ENCODE measurements around the gene ADAMTS6.

ADAMTS6 gene

DNA sequence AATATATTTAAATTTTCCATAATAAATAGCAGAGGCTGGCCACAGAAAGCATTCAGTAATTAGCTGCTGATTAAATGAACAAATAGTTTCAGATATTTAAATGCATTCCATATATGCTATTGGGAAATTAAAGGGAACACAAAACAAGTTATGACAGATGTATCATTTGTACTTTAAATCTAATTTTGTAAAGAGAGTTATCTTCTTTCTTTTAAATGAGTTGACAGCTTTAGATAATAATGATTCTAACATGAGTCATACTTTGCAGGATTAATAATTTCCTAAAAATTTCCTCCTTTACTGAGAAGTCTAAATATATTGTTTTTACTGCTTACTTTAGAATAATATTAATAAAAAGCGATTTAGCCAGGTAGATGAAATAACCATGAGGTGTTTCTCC, 320.1 kb downstream of the ADAMTS6 start:
- no peak overlapping the region for H3K4me3 ChIP-seq (ENCODE audit: low read depth, low read length)
- no peak for DNase-seq (ENCODE audit: low read depth)
- TF ChIP-seq, protein P1, sequence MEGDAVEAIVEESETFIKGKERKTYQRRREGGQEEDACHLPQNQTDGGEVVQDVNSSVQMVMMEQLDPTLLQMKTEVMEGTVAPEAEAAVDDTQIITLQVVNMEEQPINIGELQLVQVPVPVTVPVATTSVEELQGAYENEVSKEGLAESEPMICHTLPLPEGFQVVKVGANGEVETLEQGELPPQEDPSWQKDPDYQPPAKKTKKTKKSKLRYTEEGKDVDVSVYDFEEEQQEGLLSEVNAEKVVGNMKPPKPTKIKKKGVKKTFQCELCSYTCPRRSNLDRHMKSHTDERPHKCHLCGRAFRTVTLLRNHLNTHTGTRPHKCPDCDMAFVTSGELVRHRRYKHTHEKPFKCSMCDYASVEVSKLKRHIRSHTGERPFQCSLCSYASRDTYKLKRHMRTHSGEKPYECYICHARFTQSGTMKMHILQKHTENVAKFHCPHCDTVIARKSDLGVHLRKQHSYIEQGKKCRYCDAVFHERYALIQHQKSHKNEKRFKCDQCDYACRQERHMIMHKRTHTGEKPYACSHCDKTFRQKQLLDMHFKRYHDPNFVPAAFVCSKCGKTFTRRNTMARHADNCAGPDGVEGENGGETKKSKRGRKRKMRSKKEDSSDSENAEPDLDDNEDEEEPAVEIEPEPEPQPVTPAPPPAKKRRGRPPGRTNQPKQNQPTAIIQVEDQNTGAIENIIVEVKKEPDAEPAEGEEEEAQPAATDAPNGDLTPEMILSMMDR (IDR thresholded peaks at IDR 0.05; ENCODE audit: low read depth, low read length, missing control alignments): no peak

DNA sequence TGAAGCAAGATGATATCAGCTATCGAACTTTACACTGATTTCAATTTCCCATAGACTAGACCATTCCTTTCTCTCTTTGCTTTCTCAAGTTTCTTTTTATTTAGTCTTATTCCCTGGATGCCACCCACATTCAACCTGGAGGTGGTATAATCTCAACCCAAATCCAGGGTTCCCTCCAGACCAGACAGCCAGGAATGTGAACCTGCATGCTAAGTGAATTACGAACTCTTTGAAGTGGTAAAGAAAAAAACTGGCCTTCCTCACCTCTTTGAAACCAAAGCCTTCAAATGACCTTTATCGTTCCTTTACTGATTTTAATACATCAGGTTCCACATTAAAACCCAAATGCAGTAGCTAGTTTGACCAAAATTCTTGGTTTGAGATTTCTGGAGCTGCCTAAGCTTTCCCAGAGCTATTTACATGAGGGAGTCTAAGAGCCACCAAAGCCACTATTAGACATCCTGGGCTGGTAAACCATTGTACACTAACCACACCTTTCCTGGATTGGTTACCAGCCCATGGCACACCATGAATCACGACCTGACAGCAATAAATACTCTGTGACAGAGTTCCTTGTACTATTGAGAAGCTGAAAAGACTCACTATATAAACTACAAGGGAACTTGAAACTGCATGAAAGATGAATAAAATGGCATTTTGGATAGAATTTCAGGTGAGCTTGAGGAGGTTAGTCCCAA, 323.7 kb downstream of the ADAMTS6 start:
- DNase-seq (ENCODE audit: low read depth): no peak
- TF ChIP-seq, protein P1 (IDR thresholded peaks at IDR 0.05; ENCODE audit: low read depth, low read length, missing control alignments): no peak
- H3K4me3 ChIP-seq (ENCODE audit: low read depth, low read length): no peak overlapping the region

DNA sequence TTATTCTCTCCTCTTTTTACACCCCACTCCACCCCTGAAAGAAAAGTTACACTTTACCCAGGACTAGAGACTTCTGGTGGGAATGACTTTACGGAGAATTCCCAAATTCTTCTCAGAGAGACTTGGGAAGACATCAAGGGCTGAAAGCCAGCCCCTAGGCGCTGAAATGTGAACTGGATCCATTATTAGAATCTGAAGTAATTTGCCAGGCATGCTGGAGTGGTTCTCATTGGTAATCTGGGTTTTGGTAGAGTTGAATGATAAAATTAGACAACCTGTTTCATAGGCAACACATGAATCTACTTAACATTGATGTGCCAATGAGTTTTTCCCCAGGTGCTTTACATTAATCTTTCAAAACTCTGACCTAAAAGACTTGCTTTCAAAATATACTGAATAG, 324.8 kb downstream of the ADAMTS6 start:
- H3K4me3 ChIP-seq (ENCODE audit: low read depth, low read length): no peak overlapping the region
- TF ChIP-seq, protein P1 (IDR thresholded peaks at IDR 0.05; ENCODE audit: low read depth, low read length, missing control alignments): no peak
- DNase-seq (ENCODE audit: low read depth): no peak

DNA sequence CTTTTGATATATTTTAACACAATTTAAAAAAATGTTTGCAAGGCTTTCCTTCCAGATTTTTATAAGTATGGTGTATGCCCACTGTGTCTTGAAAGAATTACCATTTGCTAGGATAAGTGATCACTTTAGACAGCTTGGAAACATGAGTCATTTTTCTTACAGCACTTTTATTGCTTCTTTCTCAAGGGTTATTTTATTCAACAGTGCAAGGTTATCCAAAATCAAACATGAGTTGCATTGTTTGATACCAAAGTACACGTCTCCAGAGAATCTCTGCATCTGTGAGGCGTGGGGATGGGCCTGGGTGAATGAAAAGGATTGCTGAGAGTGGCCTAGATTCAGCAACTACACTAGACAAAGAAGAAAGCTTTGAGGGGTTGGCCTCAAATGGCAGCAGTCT, 329.6 kb downstream of the ADAMTS6 start:
- DNase-seq (ENCODE audit: low read depth): no peak
- no peak overlapping the region for H3K4me3 ChIP-seq (ENCODE audit: low read depth, low read length)
- TF ChIP-seq, protein P1 (IDR thresholded peaks at IDR 0.05; ENCODE audit: low read depth, low read length, missing control alignments): no peak

DNA sequence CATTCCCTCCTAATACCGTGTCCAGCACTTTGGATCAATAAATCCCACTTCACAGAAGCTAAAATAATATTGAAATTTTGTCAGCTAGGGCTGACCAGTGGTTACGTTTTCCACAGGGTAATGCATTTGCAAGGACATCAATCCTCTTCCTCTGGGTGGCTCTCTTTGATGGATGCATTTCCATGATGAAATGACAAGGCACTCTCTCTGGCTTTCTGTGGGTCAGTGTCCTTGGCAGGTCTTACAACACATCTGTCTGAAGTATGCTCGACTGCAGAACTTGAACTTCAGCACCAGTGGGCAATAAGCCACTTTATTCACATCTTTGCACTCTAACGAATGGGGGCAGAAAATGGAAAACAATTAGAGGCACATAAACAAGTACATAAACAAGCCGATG, 330.1 kb downstream of the ADAMTS6 start:
- H3K4me3 ChIP-seq (ENCODE audit: low read depth, low read length): no peak overlapping the region
- DNase-seq (ENCODE audit: low read depth): no peak
- TF ChIP-seq, protein P1 (IDR thresholded peaks at IDR 0.05; ENCODE audit: low read depth, low read length, missing control alignments): no peak

DNA sequence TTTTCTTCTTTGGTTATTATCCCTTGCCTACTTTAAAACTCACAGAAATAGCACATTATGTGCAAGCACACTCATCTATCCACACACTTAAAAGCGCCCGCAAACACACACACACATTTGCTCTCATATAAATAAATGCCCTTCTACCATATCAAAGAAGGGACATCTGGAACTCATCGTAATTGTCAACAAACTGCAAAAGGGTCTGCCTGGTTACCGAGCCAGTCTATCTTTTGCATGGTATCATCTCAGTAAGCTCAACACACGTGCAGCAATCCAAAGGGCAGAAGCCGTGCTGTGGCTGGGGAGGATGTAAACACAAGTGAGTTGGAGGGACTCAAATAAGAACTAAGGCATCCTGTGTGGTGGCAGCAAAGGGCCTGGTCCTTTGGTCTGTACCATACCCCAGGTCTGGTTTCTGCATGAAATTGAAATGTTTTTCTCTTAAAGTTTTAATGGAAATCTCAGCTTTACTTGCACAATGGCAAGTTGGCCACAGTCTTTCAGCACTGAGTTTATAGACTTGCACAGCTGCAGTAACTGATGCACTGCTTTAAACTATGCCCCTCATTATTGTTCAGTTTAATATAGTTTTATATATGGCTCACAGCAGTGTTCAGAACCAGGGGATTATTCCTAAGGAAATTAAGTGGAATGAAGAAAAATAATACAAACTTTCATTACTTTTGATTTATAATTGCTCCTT, 331.0 kb downstream of the ADAMTS6 start:
- DNase-seq (ENCODE audit: low read depth): no peak
- no peak overlapping the region for H3K4me3 ChIP-seq (ENCODE audit: low read depth, low read length)
- TF ChIP-seq, protein P1 (IDR thresholded peaks at IDR 0.05; ENCODE audit: low read depth, low read length, missing control alignments): no peak

All from GM12864 (cell line).